Limb (tissue), 2 donors: ENCODE measurements around the gene SV2C.
A peak's percentile ranks its signal among the peaks of the same experiment; 100 is the strongest.
"Not testable (repeated sequence)": the region's sequence is repeated elsewhere in the genome, so short reads cannot be mapped to it uniquely, and the experiment has no call there.

Experiments used
- DNase-seq, 2 donors: peaks; one replicate each; pipeline ENCODE4 v3.0.0-alpha.2; 2016; ENCODE audit errors: extremely low spot score in 2 of 2

The SV2C gene

DNA sequence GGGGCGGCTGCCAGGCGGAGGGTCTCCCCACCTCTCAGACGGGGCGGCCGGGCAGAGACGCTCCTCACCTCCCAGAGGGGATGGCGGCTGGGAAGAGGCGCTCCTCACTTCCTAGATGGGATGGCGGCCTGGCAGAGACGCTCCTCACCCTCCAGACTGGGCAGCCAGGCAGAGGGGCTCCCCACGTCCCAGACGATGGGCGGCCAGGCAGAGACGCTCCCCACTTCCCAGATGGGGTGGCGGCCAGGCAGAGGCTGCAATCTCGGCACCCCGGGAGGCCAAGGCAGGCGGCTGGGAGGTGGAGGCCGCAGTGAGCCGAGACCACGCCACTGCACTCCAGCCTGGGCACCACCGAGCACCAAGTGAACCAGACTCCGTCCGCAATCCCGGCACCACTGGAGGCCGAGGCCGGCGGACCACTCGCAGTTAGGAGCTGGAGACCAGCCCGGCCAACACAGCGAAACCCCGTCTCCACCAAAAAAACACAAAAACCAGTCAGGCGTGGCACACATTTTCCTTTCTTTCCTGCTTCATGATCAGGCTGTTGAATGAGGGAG is 253.1 kb downstream of the SV2C start:
- not testable (repeated sequence) for DNase-seq

DNA sequence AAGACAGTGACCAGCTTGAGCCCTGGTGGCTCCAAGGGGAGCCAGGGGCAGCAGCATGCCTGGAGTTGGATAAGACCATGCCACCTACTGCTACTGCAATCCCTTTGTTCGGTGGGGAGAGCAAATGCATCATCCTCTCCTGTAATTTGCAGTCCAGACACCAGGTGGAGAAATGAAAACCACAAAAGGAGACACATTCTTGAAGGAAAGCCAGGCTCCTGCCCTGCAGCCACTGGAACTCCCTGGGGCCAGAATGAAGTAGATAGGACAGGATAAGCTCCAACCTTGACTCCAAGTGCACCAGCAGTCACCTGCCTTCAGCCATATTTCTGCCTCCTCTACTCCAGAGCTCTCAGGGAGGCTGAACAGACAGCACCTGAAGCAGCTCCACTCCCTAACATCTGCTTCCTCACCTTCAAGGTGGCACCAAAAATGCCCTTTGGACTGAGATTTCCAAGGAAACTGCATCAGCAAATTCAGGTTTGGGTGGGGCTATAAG is 254.8 kb downstream of the SV2C start:
- DNase-seq = peak in 1 of 2 donors; percentile 37

GRCh38 chr5:76339919-76340318 is 256.7 kb downstream of the SV2C start:
- no peak for DNase-seq

DNA sequence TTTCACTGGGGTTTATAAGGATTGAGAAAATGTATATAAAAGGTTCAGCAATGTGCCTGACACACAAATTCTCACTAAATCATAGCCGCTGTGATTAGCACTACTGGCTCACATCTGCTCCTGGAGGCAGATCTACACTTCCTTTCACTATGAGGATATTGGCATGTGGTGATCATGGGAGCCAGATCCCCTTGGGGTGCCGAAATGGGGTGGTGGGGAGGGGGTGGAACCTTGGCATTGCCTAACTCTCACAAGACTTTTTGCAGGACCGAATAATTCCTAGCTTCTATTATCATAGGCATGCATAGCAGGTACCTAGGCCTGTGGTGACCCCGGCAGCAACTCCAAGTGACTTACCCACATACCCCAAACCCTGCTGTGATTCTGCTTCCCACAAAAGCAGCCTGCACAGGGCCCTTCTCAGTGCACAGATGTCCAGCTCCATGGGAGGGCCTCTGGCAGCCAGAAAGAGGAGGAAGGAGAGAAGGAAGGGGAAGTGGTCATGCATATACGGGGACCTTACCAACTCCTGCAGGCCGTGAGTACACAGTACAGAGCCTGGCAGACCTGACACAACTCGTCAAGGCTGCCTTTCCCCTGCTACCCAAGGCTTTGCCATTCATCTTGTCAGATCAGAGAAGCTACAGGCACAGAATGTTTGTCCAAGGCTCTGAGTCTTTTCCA is 258.6 kb downstream of the SV2C start:
- no peak for DNase-seq

DNA sequence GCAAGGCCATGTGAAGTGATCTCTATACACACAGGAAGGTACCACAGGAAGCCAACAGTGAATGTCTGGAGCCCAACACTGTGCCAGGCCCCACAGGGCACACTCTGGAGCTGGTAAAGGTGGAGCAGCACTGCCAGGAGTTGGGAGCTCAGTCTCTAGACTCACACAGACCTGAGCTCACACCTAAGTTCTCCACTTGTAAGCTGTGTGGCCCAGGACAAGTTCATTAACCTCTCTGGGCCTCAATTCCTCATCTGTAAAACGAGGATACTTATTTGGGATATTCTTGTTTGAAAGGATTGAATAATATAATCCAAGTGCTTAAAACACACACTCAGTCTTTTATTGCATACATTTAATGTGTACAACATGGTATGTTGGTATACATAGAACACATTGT is 259.3 kb downstream of the SV2C start:
- DNase-seq = no peak

DNA sequence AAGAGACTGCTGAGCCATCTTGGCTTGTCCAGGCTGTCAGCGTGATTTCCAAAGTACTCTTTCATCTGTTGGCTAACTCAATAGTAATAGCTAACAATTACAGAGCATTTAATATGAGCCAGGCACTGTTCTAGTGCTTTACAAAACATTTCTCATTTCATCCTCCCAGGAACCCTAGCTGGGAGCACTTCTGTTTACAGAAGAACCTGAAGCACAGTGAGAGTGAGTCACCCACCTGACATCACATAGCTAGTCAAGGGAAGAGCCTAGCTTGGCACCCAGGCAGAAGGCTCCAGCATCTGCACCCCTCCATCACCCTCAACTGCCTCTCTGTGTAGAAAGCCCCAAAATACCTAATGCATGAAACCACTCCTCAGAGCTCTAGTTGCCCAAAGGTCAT is 262.4 kb downstream of the SV2C start:
- DNase-seq = no peak

DNA sequence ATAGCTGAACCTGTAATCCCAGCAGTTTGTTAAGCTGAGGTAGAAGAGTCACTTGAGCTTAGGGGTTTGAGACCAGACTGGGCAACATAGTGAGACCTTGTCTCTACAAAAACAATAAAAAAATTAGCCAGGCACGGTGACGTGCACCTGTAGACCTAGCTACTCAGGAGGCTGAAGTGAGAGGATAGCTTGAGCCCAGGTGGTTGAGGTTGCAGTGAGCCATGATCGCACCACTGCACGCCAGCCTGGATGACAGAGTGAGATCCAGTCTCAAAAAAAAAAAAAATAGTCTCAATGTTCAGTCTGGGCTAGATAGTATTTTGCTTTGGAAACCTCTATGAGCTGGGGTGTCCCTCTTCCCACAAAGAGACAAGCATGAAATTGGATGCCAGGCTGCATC is 268.0 kb downstream of the SV2C start:
- no peak for DNase-seq

GRCh38 chr5:76351577-76351976 is 268.4 kb downstream of the SV2C start:
- no peak for DNase-seq

- DNase-seq = no peak
Observed at GRCh38 chr5:76356887-76357286, 273.7 kb downstream of the SV2C start.

- DNase-seq = no peak
Observed at GRCh38 chr5:76363352-76364225, 280.4 kb downstream of the SV2C start.

- no peak for DNase-seq
Observed at GRCh38 chr5:76364226-76364589, 281.0 kb downstream of the SV2C start.

DNA sequence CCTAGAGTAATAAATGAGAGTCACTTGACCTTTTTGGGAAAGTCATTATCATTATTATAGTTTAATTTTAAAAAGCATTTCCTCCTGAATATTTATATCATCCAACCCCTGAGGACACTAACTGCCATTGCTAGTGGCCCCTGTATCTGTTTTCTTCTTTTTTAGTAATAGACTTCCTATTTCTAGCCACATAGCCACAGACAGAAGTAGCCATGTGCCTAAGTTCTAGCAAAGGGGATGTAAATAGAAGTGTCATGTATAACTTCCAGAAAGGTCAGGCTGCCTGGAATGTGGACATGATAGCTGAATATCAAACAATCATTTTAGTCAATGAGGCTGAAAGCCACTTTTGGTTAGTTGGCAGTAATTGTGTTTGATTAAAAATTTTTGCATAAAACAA is 282.4 kb downstream of the SV2C start:
- no peak for DNase-seq

GRCh38 chr5:76366596-76366995 is 283.4 kb downstream of the SV2C start:
- no peak for DNase-seq

- no peak for DNase-seq
Observed at GRCh38 chr5:76367623-76368371, 284.6 kb downstream of the SV2C start.

GRCh38 chr5:76368941-76369340 is 285.8 kb downstream of the SV2C start:
- DNase-seq = no peak

DNA sequence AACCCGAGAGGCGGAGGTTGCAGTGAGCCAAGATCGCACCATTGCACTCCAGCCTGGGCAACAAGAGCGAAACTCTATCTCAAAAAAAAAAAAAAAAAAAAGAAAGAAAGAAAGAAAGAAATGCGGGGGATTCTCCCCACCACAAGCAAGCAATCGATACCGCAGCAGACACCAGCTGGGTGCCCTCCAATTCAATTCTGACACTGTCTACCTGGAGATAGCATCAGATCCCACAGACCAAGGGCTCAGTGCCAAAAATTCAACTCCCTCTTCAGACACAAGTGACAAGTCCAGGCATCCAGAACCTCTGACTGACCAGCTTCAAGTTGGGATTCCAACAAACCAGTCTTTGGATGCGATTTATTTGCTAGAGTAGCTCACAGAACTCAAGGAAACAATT is 286.5 kb downstream of the SV2C start:
- DNase-seq = not testable (repeated sequence)

- no peak for DNase-seq
Observed at GRCh38 chr5:76371960-76372322, 288.8 kb downstream of the SV2C start.

DNA sequence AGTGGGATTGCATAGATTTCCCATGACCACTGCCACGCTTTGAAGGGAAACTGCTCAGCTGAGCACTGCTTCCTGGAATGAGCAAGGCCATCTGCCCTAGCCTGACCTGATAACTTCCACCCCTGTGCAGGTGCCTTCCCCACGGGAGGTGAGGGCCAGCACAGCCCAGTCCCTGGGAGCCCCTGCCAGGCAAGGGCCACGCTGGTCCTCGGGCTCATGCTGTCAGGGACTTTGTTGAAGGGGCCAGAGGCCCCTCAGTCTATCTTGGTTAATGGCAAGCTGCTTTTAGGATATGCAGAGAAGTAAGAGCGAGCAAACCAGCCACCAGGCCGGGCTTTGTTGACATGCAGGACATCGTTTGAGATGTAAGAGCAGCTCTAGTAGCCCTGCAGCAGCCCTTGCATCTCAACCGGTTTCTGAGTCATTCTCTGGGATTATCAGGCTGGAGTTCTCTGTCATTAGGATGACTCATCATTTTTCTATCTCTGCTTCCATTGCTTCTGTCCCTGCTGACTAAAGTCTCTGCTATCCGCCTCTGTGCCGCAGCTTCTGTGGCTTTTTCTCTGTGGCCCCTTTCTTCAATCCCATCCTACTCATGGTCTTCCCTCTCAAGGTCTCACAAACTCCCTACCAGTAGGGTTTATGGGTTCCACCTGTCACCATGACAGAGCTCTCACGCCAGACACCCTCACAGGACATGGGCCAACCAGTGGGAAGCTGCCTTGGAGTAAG is 289.3 kb downstream of the SV2C start:
- DNase-seq = no peak

GRCh38 chr5:76376148-76376865 is 293.1 kb downstream of the SV2C start:
- no peak for DNase-seq

DNA sequence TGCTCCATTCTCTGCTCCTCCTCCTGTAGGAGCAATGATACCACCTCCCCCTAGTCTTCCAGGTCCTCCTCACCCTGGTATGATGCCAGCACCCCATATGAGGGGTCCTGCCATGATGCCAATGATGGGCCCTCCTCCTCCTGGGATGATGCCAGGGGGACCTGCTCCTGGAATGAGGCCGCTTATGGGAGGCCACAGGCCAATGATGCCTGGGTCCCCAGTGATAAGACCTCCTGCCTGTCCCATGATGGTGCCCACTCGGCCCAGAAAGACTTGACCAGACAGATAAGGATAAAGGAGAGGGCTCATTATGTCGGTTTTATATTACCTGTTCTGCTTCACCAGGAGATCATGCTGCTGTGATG is 293.7 kb downstream of the SV2C start:
- no peak for DNase-seq

GRCh38 chr5:76378355-76378754 is 295.2 kb downstream of the SV2C start:
- no peak for DNase-seq
